Thyroid gland (tissue), 4 donors: ENCODE data around the gene MPP3. TPM values are rescaled to one million over a fixed set of nuclear protein-coding genes. Genes with fewer than 3 reads are reported as not detected.

ENCODE experiments used
- DNase-seq, 2 donors: peaks; one replicate each; pipeline ENCODE4 v3.0.0-alpha.2; 2019
- H3K27ac ChIP-seq, 3 donors: fragments of 200-600 bp; sonication (generic); 1 replicate in 2 of 3; 2 replicates in 1 of 3; pipeline ENCODE4 v1.5.1; 2016 to 2019; ENCODE audit warnings: mild to moderate bottlenecking in 1 of 3, moderate library complexity in 1 of 3
- H3K27me3 ChIP-seq: fragments of 200-600 bp; sonication (generic); one replicate; pipeline ENCODE4 v1.5.1; 2019
- H3K36me3 ChIP-seq, 2 donors: fragments of 200-600 bp; sonication (generic); one replicate each; pipeline ENCODE4 v1.5.1; 2016 to 2019
- H3K4me1 ChIP-seq, 2 donors: fragments of 200-600 bp; sonication (generic); one replicate each; pipeline ENCODE4 v1.5.1; 2017 to 2019
- H3K4me3 ChIP-seq, 3 donors: fragments of 200-600 bp; sonication (generic); replicated peaks in 1 of 3; 1 replicate in 2 of 3; 2 replicates in 1 of 3; pipeline ENCODE4 v1.5.1; 2016; ENCODE audit warnings: mild to moderate bottlenecking in 1 of 3
- H3K9me3 ChIP-seq: fragments of 200-600 bp; sonication (generic); one replicate; pipeline ENCODE4 v1.5.1; 2017
- CTCF ChIP-seq, 6 experiments: fragments of 200-600 bp in 3 of 6; fragments of 450-650 bp in 3 of 6; sonication (generic) in 3 of 6; IDR thresholded peaks; one replicate each; pipeline ENCODE4 v1.5.1; 2016 to 2019; ENCODE audit warnings: antibody characterized with exemption in 6 of 6, mild to moderate bottlenecking in 2 of 6, inconsistent platforms in 1 of 6, moderate library complexity in 1 of 6
- POLR2A ChIP-seq, 2 donors: fragments of 450-650 bp; IDR thresholded peaks; one replicate each; pipeline ENCODE4 v1.6.1; 2017; ENCODE audit warnings: antibody characterized with exemption in 2 of 2, mild to moderate bottlenecking in 2 of 2, moderate library complexity in 1 of 2
- WGBS, 2 donors: methylation state at CpG; one replicate each; pipeline ENCODE4 v1.1.5; 2017; 5-methylcytosine and 5-hydroxymethylcytosine counted together
- intact Hi-C: fragments of 100-400 bp; cut with DNase I; formaldehyde crosslinking; loops from one replicate; pipeline ENCODE4 v1.15.1; 2023
- total RNA-seq, 4 donors: library from RNA; depleted of rRNA; stranded (reverse); fragments of >200 nt; gene quantifications; one replicate each; pipeline ENCODE4 v1.2.3, GENCODE V29; 2016

MPP3 gene
- total RNA-seq, 4 donors from 2014 or later = 7.1 to 20.5 (median 15.4) TPM

GRCh38 chr17:43831633-43832032, 1.3 kb downstream of the MPP3 start:
- Histone ChIP-seq H3K9me3 (no peaks in the 10 kb centered on the region), H3K36me3 (no peaks in the 10 kb centered on the region), H3K4me3 (no peak overlapping the region), H3K4me1 (peaks cover 17 to 27% of the 10 kb centered on the region in 2 donors), H3K27me3 (no peaks in the 10 kb centered on the region), H3K27ac (no peak overlapping the region)
- peak; percentile 87 to 94 for DNase-seq
- 35 to 45% methylated on average over 8 of the region's 8 CpGs for WGBS, 2 donors
- TF ChIP-seq CTCF (IDR thresholded peaks at IDR 0.05) = no peak
- no peak for TF ChIP-seq POLR2A (IDR thresholded peaks at IDR 0.05)
- intact Hi-C loops = loop anchor here (5.0 kb wide), 1 partner anchor 49 kb away; the partner anchor contains the start of gene CFAP97D1

GRCh38 chr17:43830510-43831140, 2.3 kb downstream of the MPP3 start:
- DNase-seq = no peak
- Histone ChIP-seq H3K9me3 (no peaks in the 10 kb centered on the region), H3K4me3 (no peak overlapping the region), H3K27ac (no peak overlapping the region), H3K4me1 (peaks cover 17 to 27% of the 10 kb centered on the region in 2 donors), H3K27me3 (no peaks in the 10 kb centered on the region), H3K36me3 (no peaks in the 10 kb centered on the region)
- intact Hi-C loops = loop anchor here (5.0 kb wide), 1 partner anchor 48 kb away; the partner anchor contains the start of gene CFAP97D1
- WGBS, 2 donors = 93 to 95% methylated on average over 6 to 7 of the region's 7 CpGs
- TF ChIP-seq CTCF (IDR thresholded peaks at IDR 0.05) = no peak
- no peak for TF ChIP-seq POLR2A (IDR thresholded peaks at IDR 0.05)

GRCh38 chr17:43829738-43830137, 3.2 kb downstream of the MPP3 start:
- Histone ChIP-seq H3K27ac (no peak overlapping the region), H3K4me1 (peaks cover 17 to 27% of the 10 kb centered on the region in 2 donors), H3K9me3 (no peaks in the 10 kb centered on the region), H3K27me3 (no peaks in the 10 kb centered on the region), H3K36me3 (no peaks in the 10 kb centered on the region), H3K4me3 (no peak overlapping the region)
- WGBS, 2 donors = 93 to 95% methylated on average over 9 to 13 of the region's 14 CpGs
- intact Hi-C loops = loop anchor here (5.0 kb wide), 1 partner anchor 47 kb away; the partner anchor contains the start of gene CFAP97D1
- TF ChIP-seq CTCF (IDR thresholded peaks at IDR 0.05) (no peak), POLR2A (IDR thresholded peaks at IDR 0.05) (no peak)
- no peak for DNase-seq

DNA sequence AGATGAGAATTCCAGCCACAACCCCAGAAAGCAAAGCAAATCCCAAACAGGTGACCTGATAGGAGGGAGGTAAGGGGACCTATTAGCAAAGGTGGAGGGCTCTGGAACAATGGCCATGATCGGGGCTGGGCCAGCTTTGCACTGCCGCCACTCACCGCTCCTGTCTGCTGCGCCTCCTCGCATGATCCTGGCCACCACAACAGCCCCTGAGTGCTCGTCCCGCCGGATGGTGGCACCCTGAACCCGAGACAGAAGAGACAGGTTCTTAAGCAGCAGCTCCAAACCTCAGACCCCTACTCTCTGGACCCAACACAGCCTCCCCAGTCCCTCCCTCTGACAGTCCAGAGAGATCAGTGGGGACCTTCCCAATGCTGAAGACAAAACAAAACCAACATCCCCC, 5.3 kb downstream of the MPP3 start:
- intact Hi-C loops = no loop called here

More for the DNA sequence above, 5.3 kb downstream of the MPP3 start:
- Histone ChIP-seq H3K36me3 (no peaks in the 10 kb centered on the region), H3K9me3 (no peaks in the 10 kb centered on the region), H3K4me3 (no peak overlapping the region), H3K27ac (no peak overlapping the region), H3K4me1 (peaks cover 10 to 14% of the 10 kb centered on the region in 2 donors), H3K27me3 (no peaks in the 10 kb centered on the region)
- no peak for DNase-seq
- WGBS, 2 donors = 97 to 98% methylated on average over 9 of the region's 9 CpGs
- no peak for TF ChIP-seq CTCF (IDR thresholded peaks at IDR 0.05)
- no peak for TF ChIP-seq POLR2A (IDR thresholded peaks at IDR 0.05)
